ENCODE data around the gene ATF7. TPM values are rescaled to one million over a fixed set of nuclear protein-coding genes. Genes with fewer than 3 reads are reported as not detected.

The ATF7 gene
- total RNA-seq, 4 donors from 2014 or later, result 14.2 to 29.7 (median 26.8) TPM

DNA sequence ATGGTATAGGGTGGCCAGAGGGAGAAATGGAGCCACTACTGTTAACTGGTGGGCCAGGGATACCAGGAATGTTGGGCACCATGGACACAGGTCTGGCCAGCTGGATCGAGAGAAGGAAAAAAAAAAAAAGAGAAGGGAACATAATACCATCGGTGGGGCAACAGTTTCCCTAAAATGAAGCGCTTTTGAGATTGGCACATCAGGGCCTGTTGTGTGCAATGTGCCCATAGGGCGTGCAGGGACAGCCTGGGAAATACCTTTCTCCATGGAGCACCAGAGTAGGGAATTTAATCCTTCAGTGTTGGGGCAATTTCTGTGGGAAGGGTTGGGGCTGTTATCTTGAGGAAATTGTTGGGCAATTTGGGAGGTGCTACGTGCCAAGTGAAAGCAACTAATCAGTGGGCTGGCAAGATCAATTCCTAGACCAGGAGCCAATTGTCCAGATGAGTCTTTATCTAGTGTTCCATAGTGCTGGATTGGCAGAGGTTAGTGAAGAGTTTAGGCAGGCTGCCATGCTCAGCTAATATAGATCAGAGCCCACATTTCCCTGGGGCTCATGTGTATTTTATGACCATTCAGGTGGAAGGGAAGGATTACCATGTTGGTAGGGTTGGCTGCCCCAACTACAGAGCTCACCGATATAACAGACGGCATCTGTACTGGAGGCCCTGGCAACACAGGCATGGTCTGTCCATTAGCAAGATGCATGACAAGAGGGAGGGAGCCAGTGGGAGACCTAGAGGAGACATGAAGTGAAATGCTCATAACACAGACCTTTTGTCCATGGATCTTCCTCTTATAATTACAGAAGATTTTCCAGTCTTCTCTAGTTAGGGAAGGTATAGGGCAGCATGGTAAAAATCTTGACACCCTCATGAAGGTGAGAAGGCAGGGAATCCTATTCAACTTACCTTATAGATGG, 93.4 kb downstream of the ATF7 start:
- DNase-seq, result no peak
- H3K27me3 ChIP-seq, result no peaks in the 10 kb centered on the region
- peaks cover 0 to 71% (median 36%) of the 10 kb centered on the region in 4 donors for H3K36me3 ChIP-seq
- in situ Hi-C loops (cut with MboI; ENCODE audit: low pct_ligation_motif_present in 1 of 4, low pct_unique_long_range_greater_than_20kb in 1 of 4, low sequenced_read_pairs in 3 of 4) (no loop called here), intact Hi-C loops (cut with DNase I; ENCODE audit: low total_unique reads) (no loop called here)
- TF ChIP-seq POLR2A (IDR thresholded peaks at IDR 0.05) (no peak), EP300 (IDR thresholded peaks at IDR 0.05; ENCODE audit: low read depth) (no peak), POLR2AphosphoS5 (IDR thresholded peaks at IDR 0.05) (no peak)
- TF ChIP-seq, protein P1, sequence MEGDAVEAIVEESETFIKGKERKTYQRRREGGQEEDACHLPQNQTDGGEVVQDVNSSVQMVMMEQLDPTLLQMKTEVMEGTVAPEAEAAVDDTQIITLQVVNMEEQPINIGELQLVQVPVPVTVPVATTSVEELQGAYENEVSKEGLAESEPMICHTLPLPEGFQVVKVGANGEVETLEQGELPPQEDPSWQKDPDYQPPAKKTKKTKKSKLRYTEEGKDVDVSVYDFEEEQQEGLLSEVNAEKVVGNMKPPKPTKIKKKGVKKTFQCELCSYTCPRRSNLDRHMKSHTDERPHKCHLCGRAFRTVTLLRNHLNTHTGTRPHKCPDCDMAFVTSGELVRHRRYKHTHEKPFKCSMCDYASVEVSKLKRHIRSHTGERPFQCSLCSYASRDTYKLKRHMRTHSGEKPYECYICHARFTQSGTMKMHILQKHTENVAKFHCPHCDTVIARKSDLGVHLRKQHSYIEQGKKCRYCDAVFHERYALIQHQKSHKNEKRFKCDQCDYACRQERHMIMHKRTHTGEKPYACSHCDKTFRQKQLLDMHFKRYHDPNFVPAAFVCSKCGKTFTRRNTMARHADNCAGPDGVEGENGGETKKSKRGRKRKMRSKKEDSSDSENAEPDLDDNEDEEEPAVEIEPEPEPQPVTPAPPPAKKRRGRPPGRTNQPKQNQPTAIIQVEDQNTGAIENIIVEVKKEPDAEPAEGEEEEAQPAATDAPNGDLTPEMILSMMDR (IDR thresholded peaks at IDR 0.05), result no peak
- no peak overlapping the region for H3K4me3 ChIP-seq
- WGBS, 2 donors (ENCODE audit: low coverage in 1 of 2), result 93 to 100% methylated on average over 1 to 7 of the region's 7 CpGs
- no peaks in the 10 kb centered on the region for H3K9me3 ChIP-seq
- no peak overlapping the region for H3K27ac ChIP-seq
- peaks cover 3 to 5% (median 5%) of the 10 kb centered on the region in 4 donors for H3K4me1 ChIP-seq

DNA sequence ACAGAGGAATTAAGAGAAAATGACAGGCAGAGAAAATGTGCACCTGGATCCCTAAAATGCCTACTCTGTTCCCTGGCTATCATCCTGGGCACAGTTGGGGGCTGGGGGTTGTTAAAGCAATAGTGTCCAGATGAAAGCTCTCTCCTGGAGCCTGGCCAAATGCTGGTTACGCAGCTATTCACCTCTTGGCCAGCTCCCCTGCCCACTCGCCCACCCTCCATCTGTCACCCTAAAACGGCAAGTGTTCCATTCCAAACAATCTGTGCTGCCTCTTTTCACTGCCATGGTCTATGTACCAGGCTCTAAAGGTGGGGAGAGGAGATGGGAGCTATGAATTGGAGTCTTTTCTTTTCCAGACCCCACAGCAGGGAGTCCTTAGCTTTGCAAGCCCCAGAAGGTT, 94.2 kb downstream of the ATF7 start:
- no peak for TF ChIP-seq EP300 (IDR thresholded peaks at IDR 0.05; ENCODE audit: low read depth)
- TF ChIP-seq, protein P1 (IDR thresholded peaks at IDR 0.05), result no peak
- TF ChIP-seq POLR2A (IDR thresholded peaks at IDR 0.05), result no peak
- TF ChIP-seq POLR2AphosphoS5 (IDR thresholded peaks at IDR 0.05), result no peak
- WGBS, 2 donors (ENCODE audit: low coverage in 1 of 2), result 70% methylated on average over 3 of the region's 3 CpGs; no CpG with 5 or more reads in 1 of the 2 donors

DNA sequence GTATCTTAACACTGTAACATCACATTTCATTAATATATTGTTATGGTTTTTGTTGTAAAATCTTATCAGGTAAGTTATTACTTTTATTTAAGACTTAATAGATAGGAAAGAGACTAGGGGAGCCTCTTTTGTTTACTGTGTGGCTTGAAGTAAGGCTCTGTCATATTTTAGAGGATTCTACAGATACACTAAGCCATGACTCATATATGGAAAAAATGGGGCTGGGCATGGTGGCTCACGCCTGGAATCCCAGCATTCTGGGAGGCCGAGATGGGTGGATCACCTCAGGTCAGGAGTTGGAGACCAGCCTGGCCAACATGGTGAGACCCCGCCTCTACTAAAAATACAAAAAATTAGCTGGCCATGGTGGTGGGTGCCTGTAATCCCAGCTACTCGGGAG, 95.3 kb downstream of the ATF7 start:
- Histone ChIP-seq H3K4me3 (no peak overlapping the region), H3K9me3 (no peaks in the 10 kb centered on the region), H3K4me1 (no peaks in the 10 kb centered on the region), H3K36me3 (peaks cover 0 to 74% (median 35%) of the 10 kb centered on the region in 4 donors), H3K27me3 (no peaks in the 10 kb centered on the region), H3K27ac (no peak overlapping the region)
- intact Hi-C loops (cut with DNase I; ENCODE audit: low total_unique reads), result no loop called here
- TF ChIP-seq POLR2A (IDR thresholded peaks at IDR 0.05) (no peak), EP300 (IDR thresholded peaks at IDR 0.05; ENCODE audit: low read depth) (no peak), POLR2AphosphoS5 (IDR thresholded peaks at IDR 0.05) (no peak)
- TF ChIP-seq, protein P1 (IDR thresholded peaks at IDR 0.05), result no peak
- WGBS, 2 donors (ENCODE audit: low coverage in 1 of 2), result 90% methylated on average over 4 of the region's 4 CpGs; no CpG with 5 or more reads in 1 of the 2 donors
- DNase-seq, result no peak
- in situ Hi-C loops (cut with MboI; ENCODE audit: low pct_ligation_motif_present in 1 of 4, low pct_unique_long_range_greater_than_20kb in 1 of 4, low sequenced_read_pairs in 3 of 4), result no loop called here

More for the DNA sequence above, 94.2 kb downstream of the ATF7 start:
- no peak for DNase-seq
- Histone ChIP-seq H3K4me1 (no peaks in the 10 kb centered on the region), H3K27ac (no peak overlapping the region), H3K27me3 (no peaks in the 10 kb centered on the region), H3K4me3 (no peak overlapping the region), H3K36me3 (peaks cover 0 to 74% (median 37%) of the 10 kb centered on the region in 4 donors), H3K9me3 (no peaks in the 10 kb centered on the region)
- intact Hi-C loops (cut with DNase I; ENCODE audit: low total_unique reads) (no loop called here), in situ Hi-C loops (cut with MboI; ENCODE audit: low pct_ligation_motif_present in 1 of 4, low pct_unique_long_range_greater_than_20kb in 1 of 4, low sequenced_read_pairs in 3 of 4) (no loop called here)

DNA sequence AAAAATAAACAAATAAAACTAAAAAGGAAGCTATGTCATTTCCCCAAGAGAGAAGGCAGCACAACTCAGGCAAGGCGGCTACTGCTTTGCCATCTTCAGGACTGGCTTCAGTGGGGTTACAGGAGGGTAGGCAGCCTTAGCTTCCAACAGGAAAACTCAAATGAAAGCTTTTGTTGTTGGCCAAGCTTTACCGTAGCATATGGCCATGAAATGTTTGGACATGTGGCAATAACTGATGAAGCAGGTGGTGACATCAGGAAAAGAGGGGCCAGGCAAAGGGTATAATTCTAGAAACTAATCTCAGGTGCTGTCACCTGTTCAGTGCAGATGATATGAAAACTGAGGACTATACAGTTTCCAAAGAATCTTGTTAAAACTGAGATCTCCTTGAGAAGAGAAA, 96.1 kb downstream of the ATF7 start:
- no peak for DNase-seq
- H3K36me3 ChIP-seq, result peaks cover 0 to 76% (median 35%) of the 10 kb centered on the region in 4 donors
- WGBS, 2 donors (ENCODE audit: low coverage in 1 of 2), result 74 to 87% methylated on average over 2 of the region's 2 CpGs

More for the DNA sequence above, 96.1 kb downstream of the ATF7 start:
- Histone ChIP-seq H3K27ac (no peak overlapping the region), H3K27me3 (no peaks in the 10 kb centered on the region), H3K4me1 (no peaks in the 10 kb centered on the region), H3K9me3 (no peaks in the 10 kb centered on the region), H3K4me3 (no peak overlapping the region)
- intact Hi-C loops (cut with DNase I; ENCODE audit: low total_unique reads), result no loop called here
- in situ Hi-C loops (cut with MboI; ENCODE audit: low pct_ligation_motif_present in 1 of 4, low pct_unique_long_range_greater_than_20kb in 1 of 4, low sequenced_read_pairs in 3 of 4), result no loop called here
- TF ChIP-seq POLR2A (IDR thresholded peaks at IDR 0.05), result no peak
- no peak for TF ChIP-seq EP300 (IDR thresholded peaks at IDR 0.05; ENCODE audit: low read depth)
- TF ChIP-seq POLR2AphosphoS5 (IDR thresholded peaks at IDR 0.05), result no peak
- TF ChIP-seq, protein P1 (IDR thresholded peaks at IDR 0.05), result no peak
